ENCODE measurements around the gene BST1.

The BST1 gene

DNA sequence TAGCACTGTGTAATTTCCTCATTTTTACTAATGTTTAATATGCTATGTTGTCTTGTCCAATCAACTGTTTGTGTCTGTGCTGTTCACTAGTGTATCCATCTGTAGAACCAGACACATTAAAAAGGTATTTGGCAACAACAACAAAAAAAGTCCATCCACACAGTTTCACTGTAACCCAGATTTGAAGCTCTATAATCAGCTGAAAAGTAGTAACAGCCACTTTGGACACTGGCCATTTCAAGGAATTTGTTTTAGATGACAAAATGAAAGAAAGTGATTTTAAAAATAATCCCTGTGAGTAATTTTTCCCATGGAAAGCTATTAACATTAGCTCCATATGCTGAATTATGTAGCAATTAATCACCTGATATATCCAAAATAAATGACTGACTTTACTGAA lies 45.5 kb upstream of the BST1 start:
- no peak for DNase-seq (ENCODE audit: low read depth)
- no peak overlapping the region for H3K4me3 ChIP-seq (replicated peaks; ENCODE audit: low read depth, low read length)
- TF ChIP-seq CTCF (IDR thresholded peaks at IDR 0.05; ENCODE audit: low read length, missing control alignments), result no peak

DNA sequence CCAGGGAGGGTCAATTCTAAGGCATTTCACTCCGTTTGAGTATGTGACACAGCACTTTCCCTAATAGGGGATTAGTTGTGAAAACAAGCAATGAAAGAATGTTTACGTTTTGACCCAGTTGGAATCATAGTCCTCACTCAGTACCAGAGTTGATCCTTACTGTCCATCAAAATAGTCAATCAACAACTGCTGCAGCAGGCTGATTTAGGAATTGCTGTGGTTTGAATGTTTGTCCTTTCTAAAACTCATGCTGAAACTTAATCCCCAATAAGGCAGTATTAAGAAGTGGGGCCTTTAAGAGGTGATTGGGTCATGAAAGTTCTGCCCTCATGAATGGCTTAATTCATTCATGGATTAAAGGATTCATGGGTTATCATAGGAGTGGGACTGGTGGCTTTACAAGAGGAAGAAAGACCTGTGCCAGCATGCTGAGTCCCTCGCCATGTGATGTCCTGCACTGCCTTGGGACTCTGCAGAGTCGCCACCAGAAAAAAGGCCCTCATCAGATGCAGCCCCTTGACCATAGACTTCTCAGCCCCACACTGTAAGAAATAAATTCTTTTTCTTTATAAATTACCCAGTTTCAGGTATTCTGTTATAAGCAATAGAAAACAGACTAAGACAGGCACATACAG lies 44.6 kb upstream of the BST1 start:
- no peak for DNase-seq (ENCODE audit: low read depth)
- no peak for TF ChIP-seq CTCF (IDR thresholded peaks at IDR 0.05; ENCODE audit: low read length, missing control alignments)
- no peak overlapping the region for H3K4me3 ChIP-seq (replicated peaks; ENCODE audit: low read depth, low read length)

DNA sequence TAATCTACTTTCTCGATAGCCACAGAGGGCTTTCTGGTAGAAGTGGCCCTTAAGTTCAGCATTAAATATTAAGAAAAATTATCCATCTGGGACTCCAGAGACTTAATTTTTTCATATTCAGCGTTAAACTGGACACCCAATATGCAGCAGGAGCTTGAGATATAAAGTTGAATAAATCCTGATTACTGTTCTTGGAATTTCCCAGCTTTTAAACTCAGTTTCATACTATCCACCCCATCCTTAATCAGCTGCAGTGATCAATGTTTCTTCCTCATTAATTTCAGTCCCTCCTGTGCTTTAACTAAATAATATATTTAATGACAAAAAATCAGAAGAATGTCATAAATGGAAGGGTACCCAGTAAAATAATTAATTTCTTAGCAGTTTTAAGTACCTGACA lies 44.1 kb upstream of the BST1 start:
- no peak for DNase-seq (ENCODE audit: low read depth)
- TF ChIP-seq CTCF (IDR thresholded peaks at IDR 0.05; ENCODE audit: low read length, missing control alignments), result no peak
- no peak overlapping the region for H3K4me3 ChIP-seq (replicated peaks; ENCODE audit: low read depth, low read length)

DNA sequence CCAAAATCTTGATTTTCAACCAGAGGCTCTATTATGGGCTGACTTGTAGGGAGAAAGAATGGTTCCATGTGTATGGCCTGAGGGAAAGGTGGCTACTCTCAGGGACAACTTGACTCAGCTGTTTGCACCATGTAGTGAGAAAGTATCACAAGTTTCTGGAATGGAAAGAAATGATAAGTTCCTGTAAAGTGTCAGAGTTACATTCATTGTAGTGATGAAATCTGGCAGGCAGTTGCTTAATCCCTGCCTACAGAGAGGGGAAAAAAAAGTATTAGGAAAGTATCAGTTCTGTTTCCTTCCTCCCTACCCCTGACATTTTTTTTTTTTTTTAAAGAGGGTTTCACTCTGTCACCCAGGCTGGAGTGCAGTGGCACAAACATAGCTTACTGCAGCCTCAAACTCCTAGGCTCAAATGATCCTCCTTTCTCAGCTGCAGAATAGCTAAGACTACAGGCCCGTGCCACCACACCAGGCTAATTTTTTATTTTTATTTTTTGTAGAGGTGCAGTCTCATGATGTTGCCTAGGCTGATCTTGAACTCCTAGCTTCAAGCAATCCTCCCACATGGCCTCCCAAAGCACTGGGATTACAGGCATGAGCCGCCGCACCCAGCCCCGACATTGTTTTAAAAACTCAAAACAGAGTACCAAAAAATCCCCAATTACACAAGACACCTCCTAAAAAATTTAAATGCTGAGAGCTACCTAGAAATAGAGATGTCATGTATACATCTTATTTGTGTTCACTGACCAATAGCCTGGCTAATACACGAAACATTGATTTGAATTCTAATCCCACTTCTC lies 42.9 kb upstream of the BST1 start:
- no peak overlapping the region for H3K4me3 ChIP-seq (replicated peaks; ENCODE audit: low read depth, low read length)
- DNase-seq (ENCODE audit: low read depth), result peak; percentile 91
- TF ChIP-seq CTCF (IDR thresholded peaks at IDR 0.05; ENCODE audit: low read length, missing control alignments), result no peak

GRCh38 chr4:15665753-15666365 lies 37.0 kb upstream of the BST1 start:
- DNase-seq (ENCODE audit: low read depth), result peak; percentile 76
- no peak for TF ChIP-seq CTCF (IDR thresholded peaks at IDR 0.05; ENCODE audit: low read length, missing control alignments)
- H3K4me3 ChIP-seq (replicated peaks; ENCODE audit: low read depth, low read length), result no peak overlapping the region

- no peak for DNase-seq (ENCODE audit: low read depth)
- no peak for TF ChIP-seq CTCF (IDR thresholded peaks at IDR 0.05; ENCODE audit: low read length, missing control alignments)
- no peak overlapping the region for H3K4me3 ChIP-seq (replicated peaks; ENCODE audit: low read depth, low read length)
These were observed 35.9 kb upstream of the BST1 start for GRCh38 chr4:15667006-15667405.

Data from fibroblast of pulmonary artery (primary cell).